IPS-NIHi7 (cell line): Measurements from ENCODE around the gene RAB40B.

Source experiments
- DNase-seq: peaks from one replicate; pipeline ENCODE4 v3.0.0; 2012; ENCODE audit warnings: mixed read lengths; ENCODE audit errors: extremely low spot score

RAB40B gene

DNA sequence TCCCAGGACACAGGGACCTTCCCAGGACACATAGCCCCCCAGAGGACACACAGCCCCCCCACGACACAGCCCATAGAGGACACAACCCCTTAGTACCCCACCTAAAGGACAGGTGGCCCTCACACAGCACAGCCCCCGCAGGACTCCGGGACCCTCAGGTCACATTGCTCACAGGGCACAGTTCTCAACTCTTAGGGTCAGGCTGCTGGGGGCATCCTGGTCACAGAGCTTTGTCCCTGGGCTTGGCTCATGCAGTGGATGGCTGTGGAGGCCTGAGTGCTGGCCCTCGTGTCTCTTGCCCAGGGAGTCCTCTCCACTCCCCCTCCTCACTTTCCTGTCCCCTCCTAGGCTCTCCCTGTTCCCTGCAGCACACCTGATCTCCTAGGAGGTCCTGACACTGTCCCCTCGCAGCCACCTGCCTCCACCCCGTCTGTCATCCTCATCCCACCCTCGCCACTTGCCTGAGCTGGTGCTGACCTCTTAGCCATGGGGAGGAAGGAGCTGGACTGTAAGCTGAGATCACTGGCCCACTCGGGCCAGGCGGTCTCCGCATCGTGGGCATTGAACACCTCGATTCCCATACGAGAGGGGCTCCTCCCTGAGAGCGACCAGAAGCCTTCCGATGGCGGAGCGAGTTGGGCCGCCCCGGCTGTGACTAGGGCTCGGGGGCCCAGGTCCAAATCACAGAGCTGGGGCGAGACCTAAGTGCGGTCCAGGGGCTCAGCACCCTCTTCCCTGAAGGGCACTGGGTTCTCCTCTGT lies 48.8 kb downstream of the RAB40B start:
- DNase-seq = no peak

DNA sequence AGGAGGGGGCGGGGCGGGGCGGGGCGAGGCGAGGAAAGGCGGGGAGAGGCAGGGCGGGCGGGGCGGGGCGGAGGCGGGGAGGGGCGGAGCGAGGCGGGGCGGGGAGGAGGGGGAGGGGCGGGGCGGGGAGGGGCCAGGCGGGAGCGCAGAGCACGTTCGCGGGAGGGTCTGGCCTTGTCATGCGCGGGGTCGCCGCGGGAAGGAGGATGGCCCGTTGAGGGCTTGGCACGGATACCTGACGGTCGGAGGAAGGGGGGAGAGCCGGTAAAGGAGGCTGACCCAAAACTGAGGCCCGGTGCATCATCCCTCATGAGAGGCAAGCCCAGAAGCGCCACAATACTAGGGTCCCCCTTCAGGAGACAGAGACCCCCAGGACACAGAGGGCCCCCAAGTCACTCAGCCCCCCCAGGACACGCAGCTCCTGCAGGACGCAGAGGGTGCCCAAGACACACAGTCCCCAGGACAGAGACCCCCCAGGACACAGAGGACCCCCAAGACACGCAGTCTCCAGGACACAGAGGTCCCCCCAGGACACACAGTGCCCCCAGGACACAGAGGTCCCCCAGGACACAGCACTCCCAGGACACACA lies 49.7 kb downstream of the RAB40B start:
- DNase-seq = peak; percentile 72

DNA sequence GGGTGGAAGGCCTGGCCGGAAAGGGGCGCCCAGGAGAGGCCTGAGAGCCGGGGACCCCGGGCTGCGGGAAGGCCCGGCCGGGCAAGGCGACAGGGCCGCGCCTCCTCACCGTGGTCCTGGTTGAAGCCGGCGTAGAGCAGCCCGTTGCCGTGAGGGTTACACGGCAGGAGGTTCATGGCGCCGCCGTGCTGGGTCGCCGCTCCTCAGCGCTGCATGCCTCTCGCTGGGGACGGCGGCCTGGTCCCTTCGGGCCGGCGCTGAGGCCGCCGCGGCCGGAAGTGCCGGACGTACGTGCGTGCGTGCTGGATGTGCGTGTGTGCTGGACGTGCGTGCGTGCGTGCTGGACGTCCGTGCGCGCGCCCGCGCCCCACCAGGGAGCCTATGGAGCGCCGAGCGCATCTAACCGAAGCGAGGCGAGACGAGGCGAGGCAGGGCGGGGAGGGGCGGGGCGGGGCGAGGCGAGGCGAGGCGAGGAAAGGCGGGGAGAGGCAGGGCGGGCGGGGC lies 50.3 kb downstream of the RAB40B start, which contains the start of gene WDR45B:
WDR45B (minus strand) TSS at position 280 of the 504 bp plus-strand sequence; CDS start at position 176, 104 bp downstream.
- DNase-seq = peak; percentile 99

DNA sequence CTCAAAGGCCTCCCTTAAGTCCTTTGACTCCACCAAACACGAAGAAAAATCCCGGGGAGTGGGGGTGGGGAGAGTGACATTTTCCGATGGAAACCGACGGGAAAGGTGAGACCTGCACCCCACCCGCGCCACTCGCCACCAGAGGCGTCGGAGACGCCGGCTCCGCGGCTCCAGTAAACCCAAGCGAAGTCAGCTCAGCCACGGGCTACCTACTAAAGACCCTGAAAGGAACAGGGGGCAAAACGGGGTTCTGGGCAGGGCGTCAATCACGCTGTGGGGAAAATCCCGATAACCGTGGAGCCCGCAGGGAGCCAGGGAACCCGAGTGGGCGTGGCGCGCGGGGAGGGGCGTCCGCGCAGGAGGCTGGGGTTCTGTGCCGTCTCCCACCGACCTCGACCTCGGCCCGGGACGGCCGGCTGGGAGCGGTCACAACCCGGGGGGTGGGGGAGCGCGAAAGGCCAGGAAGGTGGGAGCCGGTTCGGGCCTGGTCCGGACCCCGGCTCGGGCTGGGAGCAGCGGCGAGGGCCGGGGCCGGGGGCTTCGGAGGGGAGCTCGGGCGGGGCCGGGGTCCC lies 50.8 kb downstream of the RAB40B start:
- peak; percentile 49 for DNase-seq

DNA sequence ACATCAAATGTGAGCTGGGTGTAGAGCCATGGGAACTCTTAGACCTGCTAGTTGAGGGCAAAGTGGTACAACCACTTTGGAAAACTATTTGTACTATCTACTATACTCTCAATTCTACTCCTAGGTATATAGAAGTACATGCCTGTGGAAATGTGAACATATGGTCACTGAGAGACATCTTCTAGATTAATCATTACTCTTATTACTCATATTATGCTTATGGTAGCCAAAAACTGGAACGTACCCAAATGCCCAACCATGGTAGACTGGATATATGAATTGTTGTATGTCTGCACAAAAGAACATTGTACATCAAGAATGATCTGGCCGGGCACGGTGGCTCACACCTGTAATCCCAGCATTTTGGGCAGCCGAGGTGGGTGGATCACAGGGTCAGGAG lies 53.0 kb downstream of the RAB40B start:
- DNase-seq = no peak

DNA sequence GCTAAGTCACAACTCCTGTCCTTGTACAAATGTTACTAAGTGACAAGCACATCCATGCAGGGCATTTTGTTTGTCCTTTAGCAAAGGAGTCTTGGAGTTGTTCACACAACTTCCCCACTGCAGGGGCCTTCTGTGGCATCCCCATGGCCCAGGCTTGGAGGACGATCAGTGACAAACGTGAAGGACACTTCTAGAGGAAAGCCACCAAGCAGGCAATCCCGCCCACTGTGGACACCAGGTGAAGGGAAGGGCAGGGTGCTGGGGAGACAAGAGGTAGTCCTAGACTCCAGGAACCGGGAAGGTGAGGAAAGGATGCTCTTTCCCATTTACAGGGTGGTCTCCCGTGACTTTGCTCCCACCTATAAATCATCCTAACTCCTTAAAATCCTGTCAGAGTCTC lies 54.4 kb downstream of the RAB40B start:
- no peak for DNase-seq

DNA sequence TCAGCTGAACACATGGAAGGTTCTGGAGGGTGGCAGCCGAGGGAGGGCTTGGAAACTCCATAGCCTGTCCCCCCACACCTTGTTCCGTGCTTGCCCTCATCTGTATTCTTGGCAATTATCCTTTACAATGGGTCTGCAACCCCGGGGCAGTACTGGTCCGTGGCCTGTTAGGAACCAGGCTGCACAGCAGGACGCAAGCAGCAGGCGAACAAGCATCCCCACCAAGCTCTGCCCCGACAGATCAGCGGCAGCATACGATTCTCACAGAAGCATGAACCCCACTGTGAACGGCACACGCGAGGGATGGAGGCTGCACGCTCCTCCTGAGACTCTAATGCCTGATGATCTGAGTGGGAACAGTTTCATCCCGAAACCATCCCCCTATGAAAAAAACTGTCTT lies 56.5 kb downstream of the RAB40B start:
- DNase-seq = no peak

DNA sequence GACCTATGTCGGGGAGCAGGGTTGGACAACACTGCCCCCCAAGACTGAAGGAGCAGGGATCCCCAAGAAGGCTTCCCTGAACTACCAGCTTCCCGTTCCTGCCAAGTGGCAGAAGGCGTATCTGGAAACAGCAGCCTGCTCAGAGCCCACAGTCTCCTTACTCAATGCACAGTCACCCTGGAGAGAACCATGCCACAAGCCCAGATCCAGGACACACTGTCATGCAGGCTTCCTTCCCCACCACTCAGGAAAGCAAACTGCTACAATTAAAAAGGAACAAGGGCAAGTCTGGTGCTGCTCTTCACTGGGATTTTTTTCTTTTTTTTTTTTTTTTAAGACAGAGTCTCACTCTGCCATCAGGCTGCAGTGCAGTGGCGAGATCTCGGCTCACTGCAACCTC lies 58.5 kb downstream of the RAB40B start:
- DNase-seq = no peak

DNA sequence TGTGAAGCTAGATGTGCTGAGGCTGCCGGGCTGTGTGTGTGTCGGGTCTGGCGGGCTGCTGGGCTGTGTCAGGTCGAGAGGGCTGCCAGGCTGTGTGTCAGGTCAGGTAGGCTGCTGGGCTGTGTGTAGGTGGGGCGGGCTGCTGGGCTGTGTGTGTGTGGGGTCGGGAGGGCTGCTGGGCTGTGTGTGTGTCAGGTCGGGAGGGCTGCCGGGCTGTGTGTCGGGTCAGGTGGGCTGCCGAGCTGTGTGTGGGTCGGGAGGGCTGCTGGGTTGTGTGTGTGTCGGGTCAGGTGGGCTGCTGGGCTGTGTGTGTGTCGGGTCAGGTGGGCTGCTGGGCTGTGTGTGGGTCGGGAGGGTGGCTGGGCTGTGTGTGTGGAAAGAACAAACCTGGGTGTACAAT lies 58.9 kb downstream of the RAB40B start:
- DNase-seq = no peak

DNA sequence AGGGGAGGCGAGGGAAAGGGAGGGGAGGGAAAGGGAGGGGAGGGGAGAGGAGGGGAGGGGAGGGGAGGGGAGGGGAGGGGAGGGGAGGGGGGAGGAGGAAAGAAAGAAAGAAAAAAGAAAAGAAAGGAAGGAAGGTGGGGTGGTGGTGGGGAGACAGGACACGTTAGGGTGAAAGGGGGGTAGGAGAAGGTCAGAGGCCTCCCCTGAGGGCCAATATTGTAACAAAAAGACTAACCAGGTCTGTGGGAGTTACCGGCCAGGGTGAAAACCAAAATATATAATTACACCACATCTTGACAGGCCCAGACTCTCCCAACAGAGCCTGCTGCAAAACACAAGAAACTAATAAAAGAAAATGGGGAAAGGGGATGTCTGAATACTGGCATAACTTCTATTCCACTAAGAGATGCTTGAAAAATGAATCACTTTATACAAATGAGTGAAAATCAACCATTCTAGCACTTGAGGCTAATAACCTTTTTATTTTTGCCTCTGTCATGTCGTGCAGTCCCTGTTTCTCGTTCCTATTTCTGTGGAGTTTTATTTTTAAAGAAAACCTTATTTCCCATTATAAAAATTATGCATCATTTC lies 60.2 kb downstream of the RAB40B start:
- DNase-seq = no peak

DNA sequence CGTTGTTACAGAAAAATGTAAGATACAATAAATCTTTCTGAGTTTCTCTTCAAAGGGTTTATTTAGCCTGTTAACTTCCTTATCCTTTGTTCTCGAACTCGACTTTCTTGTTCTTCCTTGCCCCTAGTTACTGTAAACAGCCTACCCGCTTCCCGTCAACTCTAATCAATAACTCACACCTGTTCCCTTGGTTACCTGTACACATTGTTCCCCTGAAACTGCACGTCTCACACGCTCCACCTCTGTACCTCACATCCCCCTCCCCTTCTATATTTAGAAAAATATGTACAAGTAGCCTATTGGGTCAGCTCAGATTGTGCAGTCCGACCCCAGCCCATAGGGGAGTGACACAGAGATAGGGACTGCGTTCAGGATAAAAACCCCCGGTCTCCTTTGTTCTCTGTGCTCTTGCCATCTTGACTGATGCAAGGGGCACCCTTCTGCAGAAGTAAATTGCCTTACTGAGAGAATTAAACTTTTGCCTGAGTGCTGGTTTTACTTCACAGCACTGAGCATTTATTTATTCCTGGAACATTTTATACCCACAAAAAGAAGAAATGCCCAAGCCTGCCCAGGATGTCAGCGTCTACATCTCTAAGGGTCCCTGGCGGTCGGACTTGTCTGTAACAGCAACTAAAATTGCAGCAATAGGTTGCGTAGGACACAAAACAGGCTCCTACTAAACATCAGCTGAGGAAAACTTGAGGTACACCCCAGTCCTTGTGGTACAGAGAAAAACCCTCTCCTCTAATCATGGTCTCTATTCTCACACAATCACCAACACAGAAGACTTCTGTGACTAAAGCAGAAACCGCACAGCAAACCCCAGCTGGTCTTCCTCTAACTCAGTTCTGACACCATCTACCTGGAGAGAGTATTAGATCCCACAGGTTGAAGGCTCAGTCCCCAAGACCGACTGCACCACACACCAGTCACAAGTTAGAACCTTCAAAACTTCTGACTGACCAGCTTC lies 61.6 kb downstream of the RAB40B start:
- DNase-seq = no peak

DNA sequence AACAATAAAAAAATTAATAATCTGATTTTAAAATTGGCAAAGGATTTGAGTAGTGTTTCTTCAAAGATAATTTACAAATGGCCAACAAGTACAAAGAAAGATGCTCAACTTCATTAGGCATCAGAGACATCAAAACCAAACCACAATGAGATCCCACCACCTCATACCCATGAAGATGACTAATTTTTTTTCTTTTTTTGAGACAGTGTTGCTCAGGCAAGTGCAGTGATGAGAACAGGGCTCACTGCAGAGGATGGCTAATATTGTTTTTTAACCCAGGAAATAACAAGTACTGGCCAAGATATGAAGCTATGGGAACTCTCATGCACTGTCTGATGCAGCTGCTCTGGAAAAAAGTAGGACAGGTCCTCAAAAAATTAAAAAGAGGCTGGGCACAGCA lies 65.2 kb downstream of the RAB40B start:
- DNase-seq = no peak

DNA sequence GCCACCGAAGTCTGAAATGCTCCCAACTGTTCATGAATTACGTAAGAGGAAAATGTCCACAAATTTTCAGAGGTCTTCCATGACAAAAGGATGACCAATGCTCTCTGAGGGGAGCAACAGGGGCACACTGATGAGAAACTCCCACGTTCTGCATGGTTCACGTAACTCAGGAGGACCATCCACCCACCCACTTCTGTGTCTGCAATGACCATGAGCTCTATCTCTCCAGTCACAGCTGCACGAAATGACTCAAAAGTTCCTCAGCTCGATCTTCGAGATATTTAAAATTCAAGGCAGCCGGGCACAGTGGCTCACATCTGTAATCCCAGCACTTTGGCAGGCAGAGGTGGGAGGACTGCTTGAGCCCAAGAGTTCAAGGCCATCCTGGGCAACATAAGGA lies 66.0 kb downstream of the RAB40B start:
- no peak for DNase-seq

DNA sequence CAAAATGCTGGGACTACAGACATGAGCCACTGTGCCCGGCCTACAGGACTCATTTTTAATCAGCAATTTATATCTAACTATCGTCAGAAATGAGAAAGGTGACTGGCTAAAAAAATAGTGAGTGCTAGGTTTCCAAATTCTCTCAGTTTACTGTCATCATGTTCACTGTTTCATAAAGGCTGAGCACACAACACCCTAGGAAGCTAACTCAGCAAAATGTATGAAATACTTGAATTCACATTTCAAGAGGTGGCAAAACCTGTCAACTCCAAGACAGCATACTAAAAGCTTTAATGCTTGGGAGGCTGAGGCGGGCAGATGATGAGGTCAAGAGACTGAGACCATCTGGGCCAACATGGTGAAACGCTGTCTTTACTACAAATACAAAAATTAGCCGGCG lies 67.0 kb downstream of the RAB40B start:
- DNase-seq = no peak

DNA sequence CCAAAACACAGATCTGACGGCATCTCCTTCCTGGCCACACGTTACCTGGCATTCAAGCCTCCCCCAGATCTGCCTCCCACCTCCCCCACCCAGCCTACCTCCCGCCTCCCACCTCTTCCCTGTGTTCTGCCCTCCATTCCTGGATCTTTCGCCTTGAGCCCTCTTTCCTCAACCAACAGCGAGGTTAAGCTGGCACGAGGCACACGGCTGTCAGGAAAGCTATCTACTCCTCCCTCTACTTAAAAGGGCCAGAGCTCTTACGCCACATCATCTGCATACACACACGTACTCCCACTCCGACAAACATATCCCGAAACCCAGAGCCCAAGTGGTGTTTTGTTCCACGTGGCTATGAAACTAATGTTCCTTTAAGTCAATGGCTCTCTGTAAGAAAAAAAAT lies 68.3 kb downstream of the RAB40B start:
- no peak for DNase-seq

DNA sequence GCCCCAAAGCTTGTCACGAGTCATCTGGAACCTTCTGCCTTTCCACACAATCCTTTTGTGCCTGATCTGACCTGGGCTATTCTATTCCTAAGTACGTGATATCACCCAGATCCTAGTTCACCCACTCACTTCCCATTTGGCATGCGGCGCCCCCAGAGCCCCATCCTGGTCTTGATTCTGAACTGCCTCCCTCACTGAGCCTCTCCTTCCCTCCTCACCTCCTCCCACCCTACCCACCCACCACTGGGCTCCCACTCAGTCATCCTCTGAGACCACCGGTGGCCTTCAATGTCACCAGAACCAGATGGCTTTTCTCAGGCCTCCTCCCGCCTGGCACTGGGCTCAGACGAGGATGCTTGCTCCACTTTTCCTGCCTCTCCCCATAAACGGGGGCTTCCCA lies 68.8 kb downstream of the RAB40B start:
- no peak for DNase-seq

DNA sequence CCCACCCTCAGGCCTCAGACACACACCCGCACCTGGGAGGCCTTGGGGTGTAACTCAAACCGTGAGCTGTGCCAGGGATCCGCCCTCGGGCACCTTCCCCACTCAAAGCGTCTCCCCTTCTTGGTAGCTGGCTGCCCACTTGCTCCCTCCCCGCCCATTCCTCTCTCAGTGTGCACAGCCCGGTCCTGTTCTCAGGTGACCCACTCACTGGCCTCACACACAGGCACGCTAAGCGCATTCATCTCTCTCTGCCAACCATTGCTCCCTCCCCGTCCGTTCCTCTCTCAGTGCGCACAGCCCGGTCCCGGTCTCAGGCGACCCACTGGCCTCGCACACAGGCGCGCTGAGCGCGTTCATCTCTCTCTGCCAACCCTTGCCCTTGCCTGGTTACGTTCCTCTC lies 71.1 kb downstream of the RAB40B start:
- no peak for DNase-seq

DNA sequence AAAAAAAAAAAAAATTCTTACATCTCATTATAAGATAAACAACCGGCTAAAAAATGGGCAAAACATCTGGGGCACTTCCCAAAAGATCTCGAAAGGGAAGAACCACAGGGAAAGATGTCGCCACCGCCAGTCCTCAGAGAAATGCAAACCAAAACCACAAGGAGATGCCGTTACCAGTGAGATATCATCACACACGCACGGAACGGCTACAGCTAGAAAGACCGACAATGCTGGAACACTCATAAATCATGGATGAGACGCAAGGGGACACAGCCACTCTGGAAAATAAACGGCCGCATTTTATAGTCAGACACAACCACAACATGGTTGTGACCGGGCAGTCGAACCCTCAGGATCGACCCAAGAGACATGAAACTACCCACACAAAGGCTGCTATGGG lies 74.8 kb downstream of the RAB40B start:
- no peak for DNase-seq

DNA sequence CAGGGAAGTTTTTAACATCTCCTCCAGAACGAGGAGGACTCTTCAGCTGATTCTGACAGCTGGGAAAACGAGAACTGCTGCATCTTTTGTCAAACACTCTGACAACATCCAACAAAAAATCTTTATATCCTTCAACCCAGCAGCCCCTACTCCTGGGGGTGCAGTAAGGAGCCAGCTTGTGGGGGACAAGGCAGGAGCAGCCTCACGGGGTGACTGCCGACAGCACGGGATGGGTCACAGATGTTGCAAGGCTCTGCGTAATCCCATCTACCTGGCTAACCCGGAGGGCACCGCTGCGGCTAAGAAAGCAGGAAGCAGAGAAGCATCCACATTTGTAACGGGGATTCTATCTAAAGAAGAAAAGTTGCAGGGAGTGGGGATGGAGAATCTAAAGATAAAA lies 78.9 kb downstream of the RAB40B start:
- no peak for DNase-seq

DNA sequence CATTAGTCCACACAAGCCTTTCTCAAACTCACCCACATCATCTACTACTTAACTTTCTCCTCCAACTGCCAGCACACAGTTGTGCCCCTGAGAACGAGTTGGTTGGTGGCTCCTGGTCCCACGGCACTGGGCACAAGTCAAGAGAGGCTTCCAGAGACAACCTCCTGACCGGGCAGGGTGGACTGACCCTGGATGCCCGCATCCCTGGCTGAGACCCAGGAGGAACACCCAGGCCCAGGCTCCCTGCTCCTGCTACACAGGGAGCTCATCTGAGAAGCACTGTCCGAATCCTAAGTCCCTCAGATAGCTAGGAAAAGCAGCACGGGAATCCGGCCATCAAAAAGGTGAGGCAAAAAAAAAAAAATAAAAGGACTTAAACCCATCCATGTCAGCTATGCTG lies 79.3 kb downstream of the RAB40B start:
- no peak for DNase-seq

DNA sequence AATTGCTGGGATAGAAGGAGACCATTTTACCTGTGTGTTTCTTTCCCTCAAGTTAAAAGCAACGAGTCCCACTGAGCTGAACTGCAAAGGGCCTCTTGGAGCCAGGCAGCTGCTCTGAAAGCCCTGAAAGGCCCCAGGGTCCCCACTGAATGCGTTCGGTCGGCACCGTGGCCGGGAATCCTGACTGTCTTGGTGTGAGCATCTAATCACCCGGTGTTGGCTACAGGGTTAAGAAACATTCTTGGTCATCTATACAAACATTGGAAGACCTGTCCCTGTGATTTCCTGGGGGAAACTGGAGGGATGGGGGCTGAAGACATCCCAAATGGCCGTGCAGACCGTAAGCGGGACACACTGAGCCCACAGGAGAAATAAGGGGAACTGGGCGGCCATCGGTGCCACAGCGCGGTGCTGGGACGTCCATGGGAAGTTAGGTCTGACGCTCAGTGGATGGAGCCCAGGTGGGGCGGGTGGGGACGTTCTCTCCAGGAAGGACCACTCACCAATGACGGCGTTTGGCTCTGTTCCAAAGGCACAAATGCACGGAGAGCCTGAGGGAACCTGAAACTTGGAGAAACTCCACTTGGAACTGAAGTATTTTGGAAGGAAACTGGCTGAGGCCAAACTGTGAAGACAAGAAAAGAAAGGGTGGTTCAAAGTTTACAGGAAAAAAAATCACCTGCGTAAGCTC lies 82.3 kb downstream of the RAB40B start:
- no peak for DNase-seq
